HCT116 (cell line): Measurements from ENCODE around the gene ADRA1B.

Experiments
- CEBPB ChIP-seq: IDR thresholded peaks from 2 replicates; pipeline ENCODE4 v1.6.1; 2012; ENCODE audit warnings: low read depth
- EZH2phosphoT487 ChIP-seq: fragments of 200-600 bp; IDR thresholded peaks from 2 replicates; pipeline ENCODE4 v1.6.1; 2018; ENCODE audit warnings: antibody characterized with exemption, borderline replicate concordance
- POLR2A ChIP-seq: IDR thresholded peaks from 2 replicates; pipeline ENCODE4 v1.7.0; 2011; ENCODE audit warnings: borderline replicate concordance; ENCODE audit not compliant: insufficient read depth, insufficient read length; ENCODE audit errors: extremely low read depth
- POLR2AphosphoS5 ChIP-seq: IDR thresholded peaks from 2 replicates; pipeline ENCODE4 v1.6.1; 2011; ENCODE audit warnings: mild to moderate bottlenecking, low read depth, low read length, moderate library complexity
- SIN3A ChIP-seq: IDR thresholded peaks from 2 replicates; pipeline ENCODE4 v1.6.1; 2012; ENCODE audit warnings: low read depth
- SP1 ChIP-seq: IDR thresholded peaks from 2 replicates; pipeline ENCODE4 v1.6.1; 2012; ENCODE audit warnings: low read depth
- TCF7L2 ChIP-seq: IDR thresholded peaks from 2 replicates; pipeline ENCODE4 v1.7.0; 2011; ENCODE audit warnings: borderline replicate concordance, inconsistent platforms; ENCODE audit not compliant: insufficient read depth, insufficient read length; ENCODE audit errors: extremely low read depth
- YY1 ChIP-seq: IDR thresholded peaks from 2 replicates; pipeline ENCODE4 v1.6.1; 2011; ENCODE audit warnings: low read length, low read depth, moderate library complexity, mild to moderate bottlenecking; ENCODE audit not compliant: insufficient replicate concordance; ENCODE audit errors: extremely low read depth
- ZFX ChIP-seq: fragments of 450-650 bp; IDR thresholded peaks from 2 replicates; pipeline ENCODE4 v1.6.1; 2017
- ZNF274 ChIP-seq: fragments of 200-500 bp; sonication (Bioruptor generic); IDR thresholded peaks from 2 replicates; pipeline ENCODE4 v1.6.1; 2014; ENCODE audit warnings: mild to moderate bottlenecking, low read depth, low read length, inconsistent platforms
- TF ChIP-seq, protein P1 (sequence below), 3 experiments: fragments of 200-600 bp in 1 of 3; sonication (generic) in 1 of 3; IDR thresholded peaks in 2 of 3; conservative IDR thresholded peaks in 1 of 3; 2 replicates each; pipeline ENCODE4 v1.5.1; 2012 to 2017; ENCODE audit warnings: low read depth in 2 of 3, low read length in 2 of 3, antibody characterized with exemption in 1 of 3, borderline replicate concordance in 1 of 3, control low read depth in 1 of 3, mild to moderate bottlenecking in 1 of 3, mixed read lengths in 1 of 3, mixed run types in 1 of 3, moderate library complexity in 1 of 3; ENCODE audit not compliant: insufficient read depth in 1 of 3

DNA sequence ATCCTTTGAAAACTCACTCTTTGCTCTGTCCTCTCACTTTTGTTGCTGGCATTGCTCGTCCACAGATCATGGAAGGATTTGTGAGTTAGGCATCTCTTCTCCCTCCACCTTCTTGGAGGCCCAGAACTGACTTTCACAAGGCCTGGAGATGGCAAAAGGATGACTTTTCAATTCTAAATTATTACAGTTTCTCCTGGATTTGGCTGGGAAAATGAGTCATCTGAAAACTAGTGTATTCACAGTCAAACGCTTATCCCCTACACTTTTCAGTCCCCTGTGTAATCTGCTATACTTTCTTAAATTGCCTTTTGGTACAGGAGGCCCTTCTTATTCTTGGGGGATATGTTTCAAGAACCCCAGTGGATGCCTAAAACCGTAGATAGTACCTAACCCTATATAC is 35.6 kb downstream of the ADRA1B start:
- TF ChIP-seq TCF7L2 (no peak), ZNF274 (no peak), POLR2A (no peak), POLR2AphosphoS5 (no peak), SP1 (no peak), YY1 (no peak), SIN3A (no peak), ZFX (no peak), EZH2phosphoT487 (no peak), CEBPB (no peak)
- TF ChIP-seq, protein P1, sequence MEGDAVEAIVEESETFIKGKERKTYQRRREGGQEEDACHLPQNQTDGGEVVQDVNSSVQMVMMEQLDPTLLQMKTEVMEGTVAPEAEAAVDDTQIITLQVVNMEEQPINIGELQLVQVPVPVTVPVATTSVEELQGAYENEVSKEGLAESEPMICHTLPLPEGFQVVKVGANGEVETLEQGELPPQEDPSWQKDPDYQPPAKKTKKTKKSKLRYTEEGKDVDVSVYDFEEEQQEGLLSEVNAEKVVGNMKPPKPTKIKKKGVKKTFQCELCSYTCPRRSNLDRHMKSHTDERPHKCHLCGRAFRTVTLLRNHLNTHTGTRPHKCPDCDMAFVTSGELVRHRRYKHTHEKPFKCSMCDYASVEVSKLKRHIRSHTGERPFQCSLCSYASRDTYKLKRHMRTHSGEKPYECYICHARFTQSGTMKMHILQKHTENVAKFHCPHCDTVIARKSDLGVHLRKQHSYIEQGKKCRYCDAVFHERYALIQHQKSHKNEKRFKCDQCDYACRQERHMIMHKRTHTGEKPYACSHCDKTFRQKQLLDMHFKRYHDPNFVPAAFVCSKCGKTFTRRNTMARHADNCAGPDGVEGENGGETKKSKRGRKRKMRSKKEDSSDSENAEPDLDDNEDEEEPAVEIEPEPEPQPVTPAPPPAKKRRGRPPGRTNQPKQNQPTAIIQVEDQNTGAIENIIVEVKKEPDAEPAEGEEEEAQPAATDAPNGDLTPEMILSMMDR (IDR thresholded peaks at IDR 0.05 in 2 of 3, conservative IDR thresholded peaks at IDR 0.05 in 1 of 3; ENCODE audit: borderline replicate concordance in 1 of 3, insufficient read depth in 1 of 3, low read depth in 2 of 3, low read length in 2 of 3): no peak
